Spleen (tissue), 7 donors: ENCODE measurements around the gene NECTIN1.

Experiments used
- CTCF ChIP-seq, 11 experiments: fragments of 200-600 bp in 7 of 11; fragments of 450-650 bp in 4 of 11; sonication (generic) in 4 of 11; IDR thresholded peaks in 8 of 11; conservative IDR thresholded peaks in 3 of 11; 1 replicate in 7 of 11; 2 replicates in 4 of 11; pipeline versions ENCODE4 v1.4.0 to v1.8.0; 2016 to 2021; ENCODE audit warnings: antibody characterized with exemption in 11 of 11, inconsistent platforms in 4 of 11, mild to moderate bottlenecking in 1 of 11
- POLR2A ChIP-seq, 3 donors: fragments of 450-650 bp; IDR thresholded peaks; one replicate each; pipeline ENCODE4 v1.5.1; 2017; ENCODE audit warnings: antibody characterized with exemption in 3 of 3, mild to moderate bottlenecking in 1 of 3
- POLR2AphosphoS5 ChIP-seq, 3 donors: sonication (generic); formaldehyde crosslinking; IDR thresholded peaks; one replicate each; pipeline ENCODE4 v1.5.1; 2017; ENCODE audit warnings: antibody characterized with exemption in 3 of 3
- donor health status: DM: no; HTN: no; CAD: no; lungs with moderate emphysema.
- donor health status: DM: no; HTN: no; CAD: no.
- donor health status: DM: no; HTN: no; CAD: no.

- TF ChIP-seq CTCF (IDR thresholded peaks at IDR 0.05 in 8 of 11, conservative IDR thresholded peaks at IDR 0.05 in 3 of 11) (no peak), POLR2A (IDR thresholded peaks at IDR 0.05) (no peak), POLR2AphosphoS5 (IDR thresholded peaks at IDR 0.05) (no peak)
Measured at GRCh38 chr11:119683783-119684182, 45.2 kb downstream of the NECTIN1 start.
